Osteocyte (in vitro differentiated cells): ENCODE measurements around the gene ALDH3A2. TPM values are rescaled to one million over a fixed set of nuclear protein-coding genes. Genes with fewer than 3 reads are reported as not detected.

Experiments used
- DNase-seq: peaks from one replicate; pipeline ENCODE4 v3.0.0; 2021; ENCODE audit warnings: mixed read lengths; ENCODE audit not compliant: unreplicated experiment; ENCODE audit errors: extremely low spot score
- H3K27ac Mint-ChIP-seq: one replicate; pipeline ENCODE4 v1.8.0; 2021; ENCODE audit warnings: mild to moderate bottlenecking, mixed read lengths; ENCODE audit not compliant: unreplicated experiment
- H3K27me3 Mint-ChIP-seq: one replicate; pipeline ENCODE4 v1.8.0; 2021; ENCODE audit warnings: mixed read lengths; ENCODE audit not compliant: unreplicated experiment
- H3K36me3 Mint-ChIP-seq: one replicate; pipeline ENCODE4 v1.8.0; 2021; ENCODE audit warnings: mixed read lengths; ENCODE audit not compliant: unreplicated experiment
- H3K4me1 Mint-ChIP-seq: one replicate; pipeline ENCODE4 v1.8.0; 2021; ENCODE audit warnings: mixed read lengths; ENCODE audit not compliant: unreplicated experiment
- H3K4me3 Mint-ChIP-seq: one replicate; pipeline ENCODE4 v1.8.0; 2021; ENCODE audit warnings: mild to moderate bottlenecking, moderate library complexity, mixed read lengths; ENCODE audit not compliant: unreplicated experiment
- H3K9me3 Mint-ChIP-seq: one replicate; pipeline ENCODE4 v1.8.0; 2021; ENCODE audit warnings: mixed read lengths; ENCODE audit not compliant: unreplicated experiment
- total RNA-seq: library from RNA; stranded (reverse); gene quantifications from 2 replicates; pipeline ENCODE4 v1.2.1, GENCODE V29; 2021
- TF ChIP-seq, protein P1 (sequence below): fragments of 200-600 bp; sonication (generic); IDR thresholded peaks from 2 replicates; pipeline ENCODE4 v1.5.0; 2021; ENCODE audit warnings: antibody characterized with exemption, mild to moderate bottlenecking, moderate library complexity

ALDH3A2 gene
- total RNA-seq, 1 donor from 2014 or later, result 97.1 TPM

DNA sequence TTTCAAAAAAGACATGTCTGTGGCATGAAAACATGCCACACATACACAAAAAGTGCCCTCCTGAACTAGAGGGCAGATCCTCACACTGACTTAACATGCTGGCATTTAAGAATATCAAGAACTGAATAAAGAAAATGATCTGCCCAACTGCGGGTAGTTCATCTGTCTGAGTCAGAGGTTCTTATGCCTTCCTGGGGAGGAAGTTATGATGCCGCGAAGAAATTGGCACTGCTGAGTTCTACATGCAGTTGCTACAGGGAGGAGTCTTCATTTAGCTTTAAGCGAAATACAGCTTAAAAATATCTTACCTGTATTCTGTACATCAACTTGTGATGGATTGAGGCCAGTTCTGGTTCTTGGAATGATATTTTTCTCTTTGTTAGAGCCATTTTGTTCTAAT, 6.3 kb downstream of the ALDH3A2 start:
- H3K36me3 Mint-ChIP-seq, result peaks cover 49% of the 10 kb centered on the region
- DNase-seq, result peak; percentile 2
- H3K27ac Mint-ChIP-seq, result no peak overlapping the region
- TF ChIP-seq, protein P1, sequence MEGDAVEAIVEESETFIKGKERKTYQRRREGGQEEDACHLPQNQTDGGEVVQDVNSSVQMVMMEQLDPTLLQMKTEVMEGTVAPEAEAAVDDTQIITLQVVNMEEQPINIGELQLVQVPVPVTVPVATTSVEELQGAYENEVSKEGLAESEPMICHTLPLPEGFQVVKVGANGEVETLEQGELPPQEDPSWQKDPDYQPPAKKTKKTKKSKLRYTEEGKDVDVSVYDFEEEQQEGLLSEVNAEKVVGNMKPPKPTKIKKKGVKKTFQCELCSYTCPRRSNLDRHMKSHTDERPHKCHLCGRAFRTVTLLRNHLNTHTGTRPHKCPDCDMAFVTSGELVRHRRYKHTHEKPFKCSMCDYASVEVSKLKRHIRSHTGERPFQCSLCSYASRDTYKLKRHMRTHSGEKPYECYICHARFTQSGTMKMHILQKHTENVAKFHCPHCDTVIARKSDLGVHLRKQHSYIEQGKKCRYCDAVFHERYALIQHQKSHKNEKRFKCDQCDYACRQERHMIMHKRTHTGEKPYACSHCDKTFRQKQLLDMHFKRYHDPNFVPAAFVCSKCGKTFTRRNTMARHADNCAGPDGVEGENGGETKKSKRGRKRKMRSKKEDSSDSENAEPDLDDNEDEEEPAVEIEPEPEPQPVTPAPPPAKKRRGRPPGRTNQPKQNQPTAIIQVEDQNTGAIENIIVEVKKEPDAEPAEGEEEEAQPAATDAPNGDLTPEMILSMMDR, result no peak
- no peaks in the 10 kb centered on the region for H3K9me3 Mint-ChIP-seq
- H3K27me3 Mint-ChIP-seq, result no peaks in the 10 kb centered on the region
- peaks cover 28% of the 10 kb centered on the region for H3K4me1 Mint-ChIP-seq
- H3K4me3 Mint-ChIP-seq, result no peak overlapping the region

DNA sequence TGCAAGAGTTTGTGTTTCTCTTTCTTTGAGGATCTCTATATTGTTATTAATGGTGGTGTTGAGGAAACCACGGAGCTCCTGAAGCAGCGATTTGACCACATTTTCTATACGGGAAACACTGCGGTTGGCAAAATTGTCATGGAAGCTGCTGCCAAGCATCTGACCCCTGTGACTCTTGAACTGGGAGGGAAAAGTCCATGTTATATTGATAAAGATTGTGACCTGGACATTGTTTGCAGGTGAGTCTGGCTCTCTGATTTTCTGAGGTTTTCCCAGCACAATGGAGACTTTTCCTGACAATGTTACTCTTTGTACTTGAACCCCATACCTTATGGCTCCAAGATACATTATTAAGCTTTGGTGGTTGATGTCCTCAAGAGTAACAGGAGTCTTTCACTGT, 7.8 kb downstream of the ALDH3A2 start:
- peaks cover 15% of the 10 kb centered on the region for H3K4me1 Mint-ChIP-seq
- DNase-seq, result peak; percentile 11
- no peaks in the 10 kb centered on the region for H3K9me3 Mint-ChIP-seq
- peak overlapping the region; percentile 56 for H3K27ac Mint-ChIP-seq
- TF ChIP-seq, protein P1, result no peak
- peaks cover 49% of the 10 kb centered on the region for H3K36me3 Mint-ChIP-seq
- no peaks in the 10 kb centered on the region for H3K27me3 Mint-ChIP-seq
- H3K4me3 Mint-ChIP-seq, result no peak overlapping the region

DNA sequence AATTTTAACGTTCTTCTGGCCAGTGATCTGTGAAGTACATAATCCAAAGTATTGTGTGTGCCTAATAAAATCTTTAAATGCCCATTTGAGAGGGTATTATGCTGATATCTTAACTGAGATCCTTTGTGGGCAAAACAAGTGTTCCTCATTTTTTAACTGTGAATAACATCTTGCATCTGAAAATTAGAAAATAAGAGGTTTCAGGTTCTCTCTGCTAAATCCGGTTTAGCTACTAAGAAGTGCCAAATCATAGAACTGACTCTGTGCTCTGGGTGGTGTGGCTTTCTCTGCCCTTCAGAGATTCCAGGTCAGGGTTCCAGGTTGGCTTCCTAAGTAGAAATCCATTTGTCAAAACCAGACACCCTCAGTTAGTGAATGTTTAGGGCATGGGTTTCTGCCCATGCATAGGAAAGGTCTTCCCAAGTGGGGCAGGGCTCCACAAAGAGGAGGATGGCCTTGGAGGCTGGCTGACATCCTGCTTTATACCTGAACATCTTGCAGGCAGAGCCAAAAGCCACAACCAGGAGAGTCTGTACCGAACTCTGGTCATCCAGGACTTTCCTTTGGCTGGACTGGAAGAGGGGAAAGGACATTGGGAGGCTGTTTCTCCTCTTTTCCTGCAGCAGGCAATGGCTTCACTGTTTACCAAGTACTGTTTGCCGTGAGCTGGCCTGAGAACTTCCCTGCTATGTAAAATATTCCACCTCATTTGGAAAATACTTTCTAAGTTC, 8.5 kb downstream of the ALDH3A2 start:
- H3K27ac Mint-ChIP-seq, result no peak overlapping the region
- no peaks in the 10 kb centered on the region for H3K27me3 Mint-ChIP-seq
- H3K4me3 Mint-ChIP-seq, result no peak overlapping the region
- DNase-seq, result peak; percentile 65
- peaks cover 8% of the 10 kb centered on the region for H3K4me1 Mint-ChIP-seq
- H3K9me3 Mint-ChIP-seq, result no peaks in the 10 kb centered on the region
- H3K36me3 Mint-ChIP-seq, result peaks cover 51% of the 10 kb centered on the region
- TF ChIP-seq, protein P1, result no peak

DNA sequence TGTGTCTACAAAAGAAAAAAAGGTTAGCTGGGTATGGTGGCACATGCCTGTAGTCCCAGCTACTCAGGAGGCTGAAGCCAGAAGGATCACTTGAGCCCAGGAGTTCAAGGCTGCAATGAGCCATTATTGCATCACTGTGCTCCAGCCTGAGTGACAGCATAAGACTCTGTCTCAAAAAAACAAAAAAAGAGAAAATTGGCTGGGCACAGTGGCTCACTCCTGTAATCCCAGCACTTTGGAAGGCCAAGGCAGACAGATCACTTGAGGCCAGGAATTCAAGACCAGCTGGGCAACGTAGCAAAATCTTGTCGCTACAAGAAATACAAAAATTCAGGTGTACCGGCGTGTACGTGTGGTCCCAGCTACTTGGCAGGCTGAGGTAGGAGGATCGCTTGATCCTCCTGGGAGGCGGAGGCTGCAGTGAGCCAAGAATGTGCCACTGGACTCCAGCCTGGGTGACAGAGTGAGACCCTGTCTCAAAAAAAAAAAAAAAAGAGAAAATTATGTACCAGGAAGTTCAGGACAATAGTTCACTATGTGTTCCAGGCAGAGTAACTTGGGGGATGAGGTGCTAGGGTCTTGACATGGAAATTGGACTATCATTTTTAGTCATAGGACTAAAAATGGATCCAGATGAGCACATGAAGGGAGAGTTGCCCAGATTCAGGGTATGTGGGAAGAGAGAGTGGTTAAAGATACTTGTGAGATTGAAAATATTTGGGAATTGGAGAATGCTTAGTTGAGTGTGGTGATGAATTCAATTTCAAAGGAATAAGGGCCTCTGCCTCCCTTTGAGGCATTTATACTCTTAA, 11.0 kb downstream of the ALDH3A2 start:
- H3K36me3 Mint-ChIP-seq, result peaks cover 62% of the 10 kb centered on the region
- no peak overlapping the region for H3K27ac Mint-ChIP-seq
- no peaks in the 10 kb centered on the region for H3K4me1 Mint-ChIP-seq
- H3K4me3 Mint-ChIP-seq, result no peak overlapping the region
- peak; percentile 30 for DNase-seq
- TF ChIP-seq, protein P1, result no peak
- no peaks in the 10 kb centered on the region for H3K9me3 Mint-ChIP-seq
- no peaks in the 10 kb centered on the region for H3K27me3 Mint-ChIP-seq

DNA sequence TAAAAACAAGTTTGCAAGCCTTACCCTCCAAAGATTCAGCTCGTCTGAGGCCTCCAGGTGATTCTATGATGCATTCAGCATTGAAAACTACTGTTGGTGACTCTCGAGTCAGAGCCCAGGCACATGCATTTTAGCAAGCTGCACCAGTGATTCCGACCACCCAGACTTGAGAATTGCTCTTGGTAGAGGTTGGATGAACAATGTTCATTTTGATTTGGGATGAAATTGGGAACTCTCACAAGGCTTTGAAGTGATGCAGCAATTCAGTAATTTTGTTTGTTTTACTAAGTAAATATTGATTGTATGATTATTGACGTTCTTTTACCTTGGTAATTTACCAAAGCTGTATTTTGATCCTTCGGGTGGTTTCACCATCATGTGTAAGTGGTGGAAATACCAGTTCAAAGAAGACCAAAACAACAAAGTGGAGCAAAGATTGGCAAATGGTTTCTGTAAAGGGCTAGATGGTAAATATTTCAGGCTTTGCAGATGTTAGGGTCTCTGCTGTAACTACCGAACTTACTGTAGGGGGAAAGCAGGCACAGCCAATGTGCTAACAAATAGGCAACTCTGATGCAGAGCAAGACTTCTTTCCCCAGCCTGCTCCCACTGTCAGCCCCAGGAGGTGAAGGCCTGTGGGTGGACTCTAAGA, 11.8 kb downstream of the ALDH3A2 start:
- peaks cover 61% of the 10 kb centered on the region for H3K36me3 Mint-ChIP-seq
- H3K27me3 Mint-ChIP-seq, result no peaks in the 10 kb centered on the region
- DNase-seq, result peak; percentile 36

More for the DNA sequence above, 11.8 kb downstream of the ALDH3A2 start:
- Mint-ChIP-seq H3K4me1 (no peaks in the 10 kb centered on the region), H3K9me3 (no peaks in the 10 kb centered on the region), H3K27ac (no peak overlapping the region), H3K4me3 (no peak overlapping the region)
- TF ChIP-seq, protein P1, result no peak
